Lower lobe of right lung (tissue), 2 donors: ENCODE data around the gene TMCC2. TPM values are rescaled to one million over a fixed set of nuclear protein-coding genes. Genes with fewer than 3 reads are reported as not detected.

Experiments used
- ATAC-seq, 2 donors: fragments of 200-7000 bp; cut with Tn5 transposase; one replicate each; pipeline ENCODE4 v1.9.1; 2020 to 2022; ENCODE audit warnings: mild to moderate bottlenecking in 2 of 2, moderate library complexity in 2 of 2
- DNase-seq: peaks from one replicate; pipeline ENCODE4 v3.0.0-alpha.2; 2020
- H3K27ac ChIP-seq: fragments of 200-600 bp; one replicate; pipeline ENCODE4 v1.8.0; 2022
- H3K27me3 ChIP-seq: fragments of 200-600 bp; one replicate; pipeline ENCODE4 v1.8.0; 2022; ENCODE audit warnings: low read depth
- H3K36me3 ChIP-seq: fragments of 200-600 bp; one replicate; pipeline ENCODE4 v1.8.0; 2022; ENCODE audit warnings: mild to moderate bottlenecking
- H3K4me1 ChIP-seq: fragments of 200-600 bp; one replicate; pipeline ENCODE4 v1.8.0; 2022
- H3K4me3 ChIP-seq: fragments of 200-600 bp; one replicate; pipeline ENCODE4 v1.8.0; 2022; ENCODE audit warnings: mild to moderate bottlenecking
- H3K9me3 ChIP-seq: fragments of 200-600 bp; one replicate; pipeline ENCODE4 v1.8.0; 2022
- CTCF ChIP-seq: fragments of 200-600 bp; IDR thresholded peaks from one replicate; pipeline ENCODE4 v1.8.0; 2022; ENCODE audit warnings: antibody characterized with exemption, mild to moderate bottlenecking
- intact Hi-C: fragments of 100-400 bp; cut with DNase I; formaldehyde crosslinking; loops from one replicate; pipeline ENCODE4 v1.11.0; 2022
- total RNA-seq: library from RNA; stranded (reverse); fragmentation: NEBNext Ultra II Directional; extraction: Animal tissue kit (Norgen Biotek cat#: 25700); gene quantifications from one replicate; pipeline ENCODE4 v1.2.1, GENCODE V29; 2021
- donor health status: DM: no; HTN: yes; CAD: no; lungs with severe emphysema.

Gene TMCC2
- total RNA-seq, 1 donor from 2014 or later, result 3.0 TPM

GRCh38 chr1:205300149-205300548 is 72.4 kb downstream of the TMCC2 start:
- Histone ChIP-seq H3K27ac (peak overlapping the region; percentile 36), H3K36me3 (peaks cover 32% of the 10 kb centered on the region), H3K27me3 (no peaks in the 10 kb centered on the region), H3K9me3 (no peaks in the 10 kb centered on the region), H3K4me1 (peaks cover 22% of the 10 kb centered on the region), H3K4me3 (no peak overlapping the region)
- TF ChIP-seq CTCF, result no peak
- intact Hi-C loops, result no loop called here
- no peak for DNase-seq
- no peak for ATAC-seq

- H3K4me1 ChIP-seq, result peaks cover 22% of the 10 kb centered on the region
- ATAC-seq (peak; percentile 94 to 95), DNase-seq (peak; percentile 91)
- peak overlapping the region; percentile 65 for H3K27ac ChIP-seq
- no peak overlapping the region for H3K4me3 ChIP-seq
- no peaks in the 10 kb centered on the region for H3K27me3 ChIP-seq
- TF ChIP-seq CTCF, result no peak
- intact Hi-C loops, result no loop called here
- peaks cover 43% of the 10 kb centered on the region for H3K36me3 ChIP-seq
- no peaks in the 10 kb centered on the region for H3K9me3 ChIP-seq
Observed at GRCh38 chr1:205301205-205301821, 73.6 kb downstream of the TMCC2 start.

GRCh38 chr1:205301842-205302588 is 74.3 kb downstream of the TMCC2 start:
- no peak overlapping the region for H3K4me3 ChIP-seq
- DNase-seq (no peak), ATAC-seq (peak in 1 of 2 donors; percentile 2)
- intact Hi-C loops, result no loop called here
- no peak for TF ChIP-seq CTCF
- no peaks in the 10 kb centered on the region for H3K9me3 ChIP-seq
- H3K4me1 ChIP-seq, result peaks cover 22% of the 10 kb centered on the region
- no peaks in the 10 kb centered on the region for H3K27me3 ChIP-seq
- peak overlapping the region; percentile 65 for H3K27ac ChIP-seq
- peaks cover 50% of the 10 kb centered on the region for H3K36me3 ChIP-seq

GRCh38 chr1:205303247-205303888 is 75.6 kb downstream of the TMCC2 start:
- peaks cover 22% of the 10 kb centered on the region for H3K4me1 ChIP-seq
- DNase-seq, result no peak
- TF ChIP-seq CTCF, result no peak
- H3K27ac ChIP-seq, result no peak overlapping the region
- intact Hi-C loops, result no loop called here
- H3K36me3 ChIP-seq, result peaks cover 64% of the 10 kb centered on the region
- H3K27me3 ChIP-seq, result no peaks in the 10 kb centered on the region
- no peak overlapping the region for H3K4me3 ChIP-seq
- no peak for ATAC-seq
- no peaks in the 10 kb centered on the region for H3K9me3 ChIP-seq

- DNase-seq, result no peak
Observed at GRCh38 chr1:205304046-205304694, 76.4 kb downstream of the TMCC2 start.

More at GRCh38 chr1:205304046-205304694, 76.4 kb downstream of the TMCC2 start:
- intact Hi-C loops, result no loop called here
- Histone ChIP-seq H3K27me3 (no peaks in the 10 kb centered on the region), H3K27ac (no peak overlapping the region), H3K4me3 (no peak overlapping the region), H3K4me1 (peaks cover 22% of the 10 kb centered on the region), H3K36me3 (peaks cover 72% of the 10 kb centered on the region), H3K9me3 (no peaks in the 10 kb centered on the region)
- no peak for TF ChIP-seq CTCF
- no peak for ATAC-seq
